SK-N-SH (cell line): ENCODE measurements around the gene PPP3R2.

Source experiments
- CTCF ChIP-seq: fragments of 200-600 bp; sonication (generic); IDR thresholded peaks from 2 replicates; pipeline ENCODE4 v1.6.1; 2017; ENCODE audit warnings: antibody characterized with exemption, mild to moderate bottlenecking, moderate library complexity
- EP300 ChIP-seq, 2 experiments: IDR thresholded peaks; 2 replicates each; pipeline versions ENCODE4 v1.4.0 to v1.6.1; 2012; ENCODE audit warnings: borderline replicate concordance in 1 of 2, low read depth in 1 of 2, low read length in 1 of 2
- TAF1 ChIP-seq: IDR thresholded peaks from 2 replicates; pipeline ENCODE4 v1.6.1; 2012; ENCODE audit warnings: low read depth, mild to moderate bottlenecking, low read length, moderate library complexity, borderline replicate concordance

DNA sequence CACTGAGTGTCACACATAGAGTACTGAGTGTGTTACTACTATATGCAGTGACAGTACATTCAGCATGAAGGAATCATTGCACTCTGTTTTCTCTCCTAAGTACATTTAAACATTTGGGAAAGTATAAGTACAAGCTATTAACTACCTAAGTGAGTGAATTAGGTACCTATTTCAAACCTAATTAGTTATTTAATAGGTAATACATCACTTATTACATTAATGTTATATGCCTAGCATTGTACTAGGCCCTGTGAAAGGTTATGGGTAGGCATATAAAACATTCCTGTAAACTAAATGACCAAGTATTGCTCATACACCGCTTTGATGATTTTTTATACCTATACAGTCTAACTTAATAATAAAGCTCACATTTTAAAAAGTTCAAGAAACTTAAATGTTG lies 25.7 kb upstream of the PPP3R2 start:
- TF ChIP-seq CTCF (no peak), EP300 (IDR thresholded peaks at IDR 0.05; ENCODE audit: borderline replicate concordance in 1 of 2, low read depth in 1 of 2, low read length in 1 of 2) (no peak), TAF1 (no peak)
